Stimulated activated CD8-positive, alpha-beta memory T cell treated with anti-CD3 and anti-CD28 coated beads, Interleukin-7, amount 100 ng/mL, for 4 hours (primary cell): ENCODE results near the gene TMPRSS3.

ENCODE experiments used
- DNase-seq, 2 donors: peaks; one replicate each; pipeline ENCODE4 v3.0.0-alpha.2; 2020; ENCODE audit warnings: low read depth in 2 of 2

Gene TMPRSS3

GRCh38 chr21:42332557-42333317 is 63.1 kb downstream of the TMPRSS3 start:
- no peak for DNase-seq

GRCh38 chr21:42331660-42332059 is 64.2 kb downstream of the TMPRSS3 start:
- no peak for DNase-seq

DNA sequence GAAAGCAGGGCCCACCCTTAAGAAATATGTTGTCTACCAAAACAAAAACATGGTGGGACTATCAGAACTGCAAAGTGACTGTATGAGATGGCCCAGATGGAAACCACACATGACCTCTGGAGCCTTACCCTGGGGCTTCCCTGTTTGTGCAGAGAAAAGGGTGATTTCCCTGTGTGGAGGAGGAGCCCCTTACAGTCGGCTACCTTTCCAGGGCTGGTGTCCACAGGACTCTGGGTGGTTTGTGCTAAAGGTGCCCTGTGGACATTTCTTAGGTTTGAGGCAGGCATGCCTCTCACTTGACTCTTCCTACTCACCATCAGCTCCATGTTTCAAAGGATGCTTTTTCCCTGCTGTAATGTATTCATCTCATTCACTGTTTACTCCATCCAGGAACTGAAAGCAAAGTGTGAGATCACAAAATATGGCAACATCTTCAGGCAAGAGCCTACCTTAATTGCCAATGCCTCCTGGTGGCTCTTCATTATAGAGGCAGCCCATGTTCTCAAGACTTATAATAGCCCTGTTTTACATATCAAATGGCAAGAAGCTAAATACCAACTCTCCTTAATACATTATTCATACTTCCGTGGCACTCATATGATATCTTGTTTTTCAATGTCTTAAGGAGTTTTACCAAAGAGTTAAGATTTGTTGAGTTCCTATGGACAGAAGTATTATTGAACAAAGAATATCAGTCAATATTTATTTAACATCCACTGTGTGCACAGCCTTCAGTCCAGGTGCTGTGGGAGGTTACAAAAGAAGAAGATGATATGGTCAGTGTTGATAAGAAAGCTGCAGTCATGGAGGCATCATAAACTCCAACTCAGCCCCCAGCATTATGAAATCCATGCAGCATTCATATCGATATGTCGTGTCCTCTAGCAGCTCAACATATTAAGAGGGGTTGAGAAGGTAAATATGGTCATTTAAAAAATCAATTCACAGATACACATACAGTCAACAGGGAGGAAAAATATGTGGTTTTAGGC is 65.2 kb downstream of the TMPRSS3 start:
- DNase-seq = no peak

DNA sequence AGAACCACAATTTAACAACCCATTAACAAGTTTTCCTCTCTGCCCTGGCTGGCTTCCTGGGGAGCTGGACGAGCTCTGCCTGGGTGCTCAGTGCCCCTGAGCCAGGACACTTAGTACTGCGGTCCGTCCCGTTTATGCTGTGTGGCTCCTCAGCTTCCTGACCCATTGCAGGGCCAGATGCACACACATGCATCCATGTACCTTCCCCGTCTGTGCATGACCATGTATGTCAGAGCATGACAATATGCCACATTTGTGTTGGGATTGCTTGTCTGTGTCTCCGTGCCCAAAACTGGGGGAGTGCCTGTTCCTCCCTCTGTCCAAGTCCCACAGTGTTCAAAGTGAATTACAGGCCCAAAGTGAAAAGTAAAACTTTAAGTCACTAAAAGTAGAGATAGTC is 71.0 kb downstream of the TMPRSS3 start:
- no peak for DNase-seq
